HG02798 (cell line): ENCODE results near the gene DTNB.

Experiments
- ATAC-seq: cut with Tn5 transposase; IDR thresholded peaks from one replicate; pipeline ENCODE4 v1.9.1; 2021; ENCODE audit warnings: mild to moderate bottlenecking; ENCODE audit not compliant: unreplicated experiment, poor library complexity

The DTNB gene

DNA sequence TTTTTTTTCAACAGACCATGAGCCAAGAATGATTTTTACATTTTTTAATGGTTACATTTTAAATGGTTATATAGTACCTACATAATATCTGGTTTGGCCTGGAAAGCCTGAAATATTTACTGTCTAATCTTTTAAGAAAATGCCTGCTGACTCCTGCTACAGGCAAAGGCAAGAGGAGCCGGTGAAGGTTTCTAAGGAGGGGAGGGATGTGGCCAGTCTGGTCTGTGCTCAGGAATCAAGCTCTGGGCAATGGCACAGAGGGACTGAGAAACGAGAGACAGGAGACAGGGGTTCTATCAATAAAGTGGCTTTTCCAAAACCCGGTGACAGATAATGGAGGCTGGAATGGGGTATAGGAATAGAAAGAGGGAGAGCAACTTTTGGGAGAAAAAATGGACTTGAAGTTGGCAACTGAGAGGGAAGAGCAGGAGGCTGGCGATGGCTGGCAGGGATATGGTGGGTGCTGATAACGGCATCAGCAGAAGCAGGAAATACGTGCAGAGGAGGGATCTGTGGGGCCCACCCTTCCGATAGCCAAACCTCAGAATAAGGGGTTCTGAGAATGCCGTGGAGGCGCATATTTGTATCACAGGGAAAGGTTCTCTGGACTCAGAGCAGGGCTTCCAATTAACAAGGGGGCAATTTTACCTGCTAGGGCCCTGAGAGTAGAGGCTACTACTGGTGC, 267.6 kb downstream of the DTNB start:
- ATAC-seq: no peak

GRCh38 chr2:25403120-25403760, 270.1 kb downstream of the DTNB start:
- ATAC-seq: peak; percentile 69

DNA sequence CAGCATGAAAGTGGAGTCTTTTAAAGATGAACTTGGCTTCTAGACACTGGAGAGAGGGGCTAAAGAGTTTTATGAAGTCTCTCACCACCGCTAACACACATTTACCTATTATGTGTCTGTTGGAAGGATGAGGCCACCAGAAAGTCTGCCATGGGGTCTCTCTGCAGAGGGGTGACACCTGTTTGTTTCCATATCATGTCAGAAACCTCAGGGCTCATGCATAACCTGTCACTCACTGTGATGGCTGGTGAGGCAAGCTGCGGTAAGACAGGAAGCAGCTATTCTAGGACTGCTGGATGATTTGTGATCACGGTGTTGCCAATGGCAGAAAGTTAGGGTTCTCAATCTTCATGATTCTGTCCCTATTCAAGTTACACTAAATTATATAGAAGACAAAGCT, 270.9 kb downstream of the DTNB start:
- ATAC-seq: peak; percentile 58

DNA sequence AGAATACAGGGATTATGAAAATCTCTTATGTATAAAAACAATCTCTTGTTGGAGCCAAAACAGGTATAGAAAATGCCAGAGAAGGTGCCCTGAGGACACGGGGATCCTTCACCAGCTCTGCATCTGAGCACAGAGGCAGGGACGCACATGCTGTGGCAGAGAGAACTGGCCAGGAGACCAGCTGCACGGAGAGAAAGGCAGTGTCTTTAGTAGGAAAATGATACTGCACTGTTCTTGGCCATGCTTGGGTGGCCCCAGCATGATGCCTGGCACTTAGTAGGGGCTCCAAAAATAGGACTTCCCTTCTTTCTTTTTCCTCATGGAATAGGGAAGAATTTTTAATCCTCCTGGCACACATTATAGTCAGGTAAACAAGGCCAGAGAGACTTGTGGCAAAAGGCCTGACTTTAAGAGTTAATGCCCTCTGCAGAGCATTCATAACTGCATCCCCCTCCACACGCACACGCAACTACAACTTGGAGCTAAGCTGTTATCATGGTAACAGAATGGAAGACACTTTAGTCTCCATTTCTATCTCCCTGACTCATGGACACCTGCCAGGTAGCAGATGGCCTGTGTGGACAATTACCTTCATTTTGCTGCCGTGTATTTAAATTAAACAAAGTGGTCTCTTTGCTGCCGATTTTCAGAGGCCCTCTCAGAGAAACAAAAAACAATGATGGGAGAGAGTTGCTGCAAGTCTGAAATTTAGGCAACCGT, 271.9 kb downstream of the DTNB start:
- no peak for ATAC-seq

- ATAC-seq: no peak
These were observed 272.7 kb downstream of the DTNB start for GRCh38 chr2:25400576-25401216.

GRCh38 chr2:25400169-25400568, 273.2 kb downstream of the DTNB start:
- ATAC-seq: no peak

DNA sequence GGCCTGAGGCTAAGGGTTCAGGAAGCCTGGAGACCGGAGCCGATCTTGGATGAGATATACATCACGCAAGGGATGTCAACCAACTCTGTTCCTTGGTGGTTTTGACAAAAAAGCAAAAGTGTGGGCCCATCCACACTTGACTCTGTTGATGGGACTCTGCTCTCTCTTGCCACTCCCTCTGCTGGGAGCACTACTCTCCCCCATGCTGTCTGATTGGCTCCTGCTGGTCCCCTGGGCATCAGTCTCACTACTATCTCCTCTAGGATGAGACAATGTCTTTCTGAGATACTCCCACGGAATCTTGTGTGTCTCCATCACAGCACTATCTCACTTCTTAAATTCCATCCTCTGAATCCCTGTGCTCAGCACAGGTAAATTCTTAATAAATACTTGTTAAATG, 274.8 kb downstream of the DTNB start:
- ATAC-seq: no peak

DNA sequence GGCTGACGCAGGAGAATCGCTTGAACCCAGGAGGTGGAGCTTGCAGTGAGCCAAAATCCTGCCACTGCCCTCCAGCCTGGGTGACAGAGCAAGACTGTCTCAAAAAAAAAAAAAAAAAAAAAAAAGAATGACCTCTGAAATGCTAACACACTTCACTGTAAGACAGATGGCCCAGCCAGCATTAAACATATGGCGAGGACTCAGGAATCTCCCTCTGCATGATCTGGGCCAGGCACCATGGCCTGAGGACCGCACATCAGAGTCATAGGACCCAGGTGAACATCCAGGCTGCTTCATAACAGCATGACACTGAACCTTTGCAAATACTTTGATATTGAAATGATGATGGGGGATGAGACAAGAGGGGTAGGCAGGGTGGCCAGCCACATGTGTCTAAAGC, 275.6 kb downstream of the DTNB start:
- no peak for ATAC-seq

DNA sequence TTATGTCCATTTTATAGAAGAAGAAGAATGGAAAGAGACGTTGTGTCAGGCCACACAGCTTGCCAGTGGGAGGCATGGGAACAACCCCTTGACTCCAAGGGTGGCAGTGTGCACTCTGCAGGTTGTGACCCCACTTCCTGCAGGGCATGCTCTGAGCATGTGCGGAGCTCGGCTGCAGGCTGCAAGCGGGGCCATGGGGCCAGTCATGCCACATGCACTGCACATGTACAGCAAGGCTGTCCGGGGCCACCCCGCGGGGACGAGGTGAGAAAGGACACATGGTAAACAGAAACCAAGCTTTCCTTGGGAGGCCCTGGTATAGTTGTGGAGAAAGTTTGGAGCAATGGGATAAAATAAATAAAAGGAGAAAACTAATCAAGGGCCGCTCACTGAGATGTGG, 284.2 kb downstream of the DTNB start:
- ATAC-seq: no peak

GRCh38 chr2:25388491-25388890, 284.9 kb downstream of the DTNB start:
- no peak for ATAC-seq

DNA sequence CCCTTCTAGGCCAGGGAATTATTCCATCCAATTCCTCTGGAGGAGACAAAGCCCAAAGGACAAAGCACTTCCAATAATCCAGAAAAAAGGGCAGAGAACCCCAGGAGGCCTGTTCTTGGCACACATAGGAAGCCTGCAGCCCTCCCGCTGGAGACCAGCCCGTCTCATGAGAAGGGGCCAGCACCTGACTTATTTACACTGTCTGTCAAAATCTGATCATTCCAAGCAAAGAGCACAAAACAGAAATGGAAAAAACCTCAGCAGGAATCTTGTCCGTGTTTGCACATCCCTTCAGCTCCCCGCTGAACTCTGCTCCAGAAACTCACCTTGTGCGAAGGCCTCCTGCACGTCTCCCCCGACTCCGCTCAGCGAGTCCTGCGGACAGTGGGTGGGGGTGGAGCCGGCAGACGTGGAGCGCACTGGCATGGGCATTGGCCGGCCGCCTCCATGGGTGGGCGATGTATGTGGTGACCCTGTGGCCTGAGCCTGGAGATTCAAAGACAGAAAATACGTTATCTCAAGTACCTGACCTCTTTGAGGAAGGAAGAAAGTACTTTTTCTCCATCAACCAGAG, 285.4 kb downstream of the DTNB start:
- ATAC-seq: no peak

DNA sequence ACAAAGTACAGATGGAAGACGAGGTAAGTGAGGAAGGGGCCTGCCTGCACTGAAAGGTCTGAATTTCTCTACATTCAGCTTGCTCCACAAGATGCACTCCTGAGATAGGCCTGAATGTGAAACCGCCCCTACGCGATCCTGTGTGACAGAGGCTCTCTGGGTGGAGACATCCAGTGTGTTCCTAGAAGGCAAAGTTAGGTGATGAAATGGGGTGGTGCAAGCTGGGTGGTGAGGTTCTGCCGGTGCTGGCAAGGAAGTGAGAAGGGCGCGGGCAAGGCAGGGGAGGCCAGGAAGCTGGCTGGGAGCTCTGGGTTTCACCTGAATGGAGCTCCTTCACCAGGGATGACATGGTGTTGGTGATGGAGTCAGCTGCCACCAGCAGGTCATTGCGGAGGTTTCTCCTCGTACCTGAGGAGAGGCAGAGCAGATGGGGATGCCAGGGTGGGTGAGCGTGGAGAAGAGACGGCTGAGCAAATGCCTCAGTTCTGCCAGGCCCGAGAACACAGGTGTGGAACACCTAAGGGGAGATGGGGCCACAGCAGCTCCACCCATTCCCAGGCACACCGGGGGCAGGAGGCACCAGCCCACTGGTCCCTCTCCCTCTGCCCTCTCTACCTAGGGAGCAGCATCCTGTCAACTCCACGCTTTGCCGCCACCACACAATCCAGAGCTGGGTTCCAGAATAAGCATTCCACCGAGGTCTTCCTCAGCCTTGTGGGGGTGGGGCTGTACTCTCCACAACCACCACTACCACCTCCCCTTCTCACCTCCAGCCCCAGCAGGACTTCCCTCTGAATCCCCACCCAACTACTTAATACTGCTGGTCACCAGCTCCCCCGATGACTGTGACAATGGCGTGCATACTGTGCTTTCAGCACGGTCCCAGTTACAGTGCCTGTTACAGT, 286.2 kb downstream of the DTNB start:
- ATAC-seq: no peak

GRCh38 chr2:25385910-25386309, 287.5 kb downstream of the DTNB start:
- no peak for ATAC-seq

DNA sequence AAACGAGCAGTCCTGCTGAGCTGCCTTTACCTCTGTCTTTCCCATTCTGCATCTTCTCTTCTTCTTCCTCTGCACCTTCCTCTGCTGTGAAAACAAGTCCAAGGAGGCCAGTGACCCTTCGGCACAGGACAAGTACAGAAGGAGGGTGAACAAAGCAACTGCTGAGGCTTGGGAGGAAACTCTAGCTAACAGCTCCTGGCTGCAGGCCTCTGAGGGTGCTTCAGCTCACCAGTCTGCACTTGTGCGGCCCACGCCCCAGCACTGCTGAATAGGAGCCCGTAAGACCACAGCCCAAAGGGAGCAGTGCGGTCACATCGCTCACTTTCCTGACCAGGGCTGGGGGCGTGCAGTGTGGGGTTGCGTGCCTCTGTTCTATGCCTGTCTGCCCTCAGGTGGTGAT, 289.6 kb downstream of the DTNB start:
- no peak for ATAC-seq

DNA sequence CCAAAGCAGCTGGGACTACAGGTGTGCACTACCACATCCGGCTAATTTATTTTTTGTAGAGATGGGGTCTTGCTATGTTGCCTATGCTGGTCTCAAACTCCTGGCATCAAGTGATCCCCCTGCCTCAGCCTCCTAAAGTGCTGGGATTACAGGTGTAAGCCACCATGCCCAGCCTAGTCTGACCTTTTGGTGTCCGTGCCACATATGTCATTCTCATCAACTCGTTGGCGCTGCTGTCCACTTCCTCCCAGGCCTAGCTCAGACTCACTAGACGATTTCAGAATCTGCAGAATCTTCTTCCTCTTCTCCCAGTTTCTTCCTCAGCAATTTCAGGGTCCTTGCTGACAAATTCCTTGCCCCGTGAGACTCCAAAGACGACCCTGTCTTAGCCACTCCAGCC, 291.9 kb downstream of the DTNB start:
- ATAC-seq: no peak

DNA sequence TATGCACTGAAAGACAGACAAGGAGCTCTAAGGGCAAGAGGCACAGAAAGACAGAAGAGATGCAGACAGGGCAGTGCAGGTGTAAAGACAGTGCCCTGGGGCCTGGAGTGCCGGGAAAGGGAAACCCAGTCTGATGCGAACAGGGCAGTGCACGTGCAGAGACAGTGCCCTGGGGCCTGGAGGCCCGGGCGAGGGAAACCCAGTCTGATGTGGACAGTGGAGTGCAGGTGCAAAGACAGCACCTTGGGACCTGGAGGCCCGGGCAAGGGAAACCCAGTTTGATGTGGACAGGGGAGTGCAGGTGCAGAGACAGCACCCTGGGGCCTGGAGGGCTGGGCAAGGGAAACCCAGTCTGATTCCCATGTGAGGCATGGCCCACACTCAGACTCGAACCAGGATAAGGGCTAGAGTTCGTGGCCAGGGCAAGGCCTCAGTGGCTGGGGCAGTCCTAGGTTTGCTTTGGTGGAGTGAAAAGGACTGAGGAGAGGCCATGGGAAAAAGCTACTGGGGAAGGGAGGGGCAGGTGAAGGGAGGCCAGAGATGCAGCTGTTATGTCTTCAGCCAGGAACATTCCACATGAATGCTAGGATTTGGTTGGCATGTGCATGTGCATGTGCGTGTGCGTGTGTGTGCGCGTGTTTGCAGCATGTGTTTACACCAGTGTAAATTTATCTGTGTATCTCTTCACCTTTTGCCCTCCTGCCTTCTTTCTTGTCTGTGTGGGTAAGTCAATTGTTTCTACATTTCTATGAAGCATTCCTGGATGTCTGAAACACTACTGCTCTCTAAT, 292.6 kb downstream of the DTNB start:
- no peak for ATAC-seq

DNA sequence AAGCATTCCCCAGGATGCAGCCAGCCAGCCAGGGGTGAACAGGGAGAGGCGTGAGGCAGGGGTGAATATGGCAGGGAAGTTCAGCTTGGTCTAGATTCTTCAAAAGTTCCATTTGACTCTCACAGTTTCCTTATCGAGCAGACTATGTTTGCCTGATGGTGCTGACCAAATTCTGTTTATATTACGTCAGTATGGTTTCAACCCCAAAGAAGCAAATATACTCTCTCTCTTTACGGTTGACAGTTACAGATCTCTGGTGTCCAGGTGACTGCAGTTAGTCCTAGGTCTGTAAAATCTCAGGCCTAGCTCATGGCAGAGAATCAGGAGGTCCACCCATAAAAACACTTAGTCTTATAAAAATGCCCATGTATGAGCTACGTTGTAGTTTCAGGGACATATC, 293.4 kb downstream of the DTNB start:
- ATAC-seq: no peak

- no peak for ATAC-seq
These were observed 293.8 kb downstream of the DTNB start for GRCh38 chr2:25379535-25379934.
